GM18502 (cell line): ENCODE results near the gene WRNIP1.

Experiments
- ATAC-seq: cut with Tn5 transposase; IDR thresholded peaks from one replicate; pipeline ENCODE4 v1.9.1; 2021; ENCODE audit warnings: mild to moderate bottlenecking; ENCODE audit not compliant: unreplicated experiment, poor library complexity

WRNIP1 gene

GRCh38 chr6:2827142-2827541 lies 61.9 kb downstream of the WRNIP1 start:
- no peak for ATAC-seq

GRCh38 chr6:2828629-2829028 lies 63.4 kb downstream of the WRNIP1 start:
- no peak for ATAC-seq

- no peak for ATAC-seq
These were observed 64.1 kb downstream of the WRNIP1 start for GRCh38 chr6:2829253-2829652.

- no peak for ATAC-seq
These were observed 65.0 kb downstream of the WRNIP1 start for GRCh38 chr6:2830183-2830582.

- no peak for ATAC-seq
These were observed 66.2 kb downstream of the WRNIP1 start for GRCh38 chr6:2831392-2831791.

- ATAC-seq: no peak
These were observed 69.1 kb downstream of the WRNIP1 start for GRCh38 chr6:2834262-2834661.
